ENCODE measurements around the gene DCC.
A peak's percentile ranks its signal among the peaks of the same experiment; 100 is the strongest.

The DCC gene

DNA sequence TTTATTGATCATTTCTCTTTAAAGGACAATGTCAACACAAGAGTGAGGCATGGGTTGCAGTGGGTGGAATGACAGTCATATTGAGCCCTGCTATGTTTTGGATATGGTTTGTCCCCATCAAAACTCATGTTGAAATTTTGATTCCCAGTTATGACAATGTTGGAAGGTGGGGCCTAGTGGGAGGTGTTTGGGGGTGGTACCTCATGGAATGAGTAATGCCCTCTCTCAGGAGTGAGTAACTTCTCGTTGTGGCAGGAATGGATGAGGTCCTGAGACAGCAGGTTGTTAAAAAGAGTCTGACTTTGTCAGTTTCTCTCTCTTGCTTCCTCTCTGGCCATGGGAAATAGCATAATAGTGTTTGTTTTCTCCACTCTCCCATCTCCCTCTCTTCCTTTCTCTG is 345.3 kb downstream of the DCC start:
- H3K9me3 ChIP-seq (replicated peaks; ENCODE audit: insufficient read depth, low read length): no peaks in the 10 kb centered on the region
- H3F3A ChIP-seq (ENCODE audit: insufficient read depth, low read length): no peaks in the 10 kb centered on the region
- H4K20me1 ChIP-seq (ENCODE audit: insufficient read depth, low read length): no peaks in the 10 kb centered on the region
- no peaks in the 10 kb centered on the region for H3K27me3 ChIP-seq (replicated peaks; ENCODE audit: insufficient read depth, low read length)
- H3K27ac ChIP-seq (ENCODE audit: low read length): no peak overlapping the region
- H2AFZ ChIP-seq (ENCODE audit: low read length): no peak overlapping the region
- TF ChIP-seq, protein P1, sequence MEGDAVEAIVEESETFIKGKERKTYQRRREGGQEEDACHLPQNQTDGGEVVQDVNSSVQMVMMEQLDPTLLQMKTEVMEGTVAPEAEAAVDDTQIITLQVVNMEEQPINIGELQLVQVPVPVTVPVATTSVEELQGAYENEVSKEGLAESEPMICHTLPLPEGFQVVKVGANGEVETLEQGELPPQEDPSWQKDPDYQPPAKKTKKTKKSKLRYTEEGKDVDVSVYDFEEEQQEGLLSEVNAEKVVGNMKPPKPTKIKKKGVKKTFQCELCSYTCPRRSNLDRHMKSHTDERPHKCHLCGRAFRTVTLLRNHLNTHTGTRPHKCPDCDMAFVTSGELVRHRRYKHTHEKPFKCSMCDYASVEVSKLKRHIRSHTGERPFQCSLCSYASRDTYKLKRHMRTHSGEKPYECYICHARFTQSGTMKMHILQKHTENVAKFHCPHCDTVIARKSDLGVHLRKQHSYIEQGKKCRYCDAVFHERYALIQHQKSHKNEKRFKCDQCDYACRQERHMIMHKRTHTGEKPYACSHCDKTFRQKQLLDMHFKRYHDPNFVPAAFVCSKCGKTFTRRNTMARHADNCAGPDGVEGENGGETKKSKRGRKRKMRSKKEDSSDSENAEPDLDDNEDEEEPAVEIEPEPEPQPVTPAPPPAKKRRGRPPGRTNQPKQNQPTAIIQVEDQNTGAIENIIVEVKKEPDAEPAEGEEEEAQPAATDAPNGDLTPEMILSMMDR (IDR thresholded peaks at IDR 0.05; ENCODE audit: low read length): no peak
- TF ChIP-seq EZH2 (optimal IDR thresholded peaks at IDR 0.05; ENCODE audit: low read depth, low read length) (no peak), EZH2phosphoT487 (IDR thresholded peaks at IDR 0.05; ENCODE audit: low read length) (no peak)
- H3K79me2 ChIP-seq (ENCODE audit: low read length): no peaks in the 10 kb centered on the region
- no peaks in the 10 kb centered on the region for H3K36me3 ChIP-seq (replicated peaks; ENCODE audit: insufficient read depth, low read length)
- no peak overlapping the region for H3K4me2 ChIP-seq (ENCODE audit: low read depth, low read length)
- H3K9ac ChIP-seq (ENCODE audit: low read length): no peak overlapping the region
- H3K4me3 ChIP-seq (ENCODE audit: low read length): no peak overlapping the region
- no peaks in the 10 kb centered on the region for H3K9me2 ChIP-seq (replicated peaks; ENCODE audit: insufficient read depth, low read length)
- no peaks in the 10 kb centered on the region for H3K4me1 ChIP-seq (ENCODE audit: low read length)
- no peak for DNase-seq

DNA sequence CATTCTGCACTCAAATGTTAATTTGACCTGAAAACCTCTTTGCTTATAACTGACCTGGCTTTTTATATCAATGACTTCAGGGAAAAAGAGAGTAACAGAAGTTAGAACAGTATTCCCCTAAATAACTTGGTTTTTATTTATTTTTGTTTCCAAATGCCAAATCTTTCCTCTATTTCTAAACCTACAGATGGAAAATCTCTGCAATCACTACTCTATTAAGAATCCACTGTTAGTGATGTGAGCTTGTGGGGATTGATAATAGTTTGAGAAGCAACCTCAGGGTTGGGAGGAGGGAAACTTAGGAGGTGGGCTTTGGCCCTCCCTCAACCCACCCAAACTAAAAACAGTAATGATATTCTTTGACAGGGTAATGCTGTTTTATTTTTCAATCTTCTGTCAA is 351.8 kb downstream of the DCC start:
- Histone ChIP-seq H3K9me3 (replicated peaks; ENCODE audit: insufficient read depth, low read length) (no peaks in the 10 kb centered on the region), H3K4me1 (ENCODE audit: low read length) (no peaks in the 10 kb centered on the region), H3K4me2 (ENCODE audit: low read depth, low read length) (no peak overlapping the region), H3F3A (ENCODE audit: insufficient read depth, low read length) (no peaks in the 10 kb centered on the region), H3K4me3 (ENCODE audit: low read length) (no peak overlapping the region), H3K9me2 (replicated peaks; ENCODE audit: insufficient read depth, low read length) (no peaks in the 10 kb centered on the region), H3K79me2 (ENCODE audit: low read length) (no peaks in the 10 kb centered on the region), H3K9ac (ENCODE audit: low read length) (no peak overlapping the region), H2AFZ (ENCODE audit: low read length) (no peak overlapping the region), H3K27me3 (replicated peaks; ENCODE audit: insufficient read depth, low read length) (no peaks in the 10 kb centered on the region), H4K20me1 (ENCODE audit: insufficient read depth, low read length) (no peaks in the 10 kb centered on the region), H3K36me3 (replicated peaks; ENCODE audit: insufficient read depth, low read length) (no peaks in the 10 kb centered on the region), H3K27ac (ENCODE audit: low read length) (no peak overlapping the region)
- no peak for TF ChIP-seq EZH2phosphoT487 (IDR thresholded peaks at IDR 0.05; ENCODE audit: low read length)
- no peak for TF ChIP-seq EZH2 (optimal IDR thresholded peaks at IDR 0.05; ENCODE audit: low read depth, low read length)
- TF ChIP-seq, protein P1 (IDR thresholded peaks at IDR 0.05; ENCODE audit: low read length): no peak
- no peak for DNase-seq

DNA sequence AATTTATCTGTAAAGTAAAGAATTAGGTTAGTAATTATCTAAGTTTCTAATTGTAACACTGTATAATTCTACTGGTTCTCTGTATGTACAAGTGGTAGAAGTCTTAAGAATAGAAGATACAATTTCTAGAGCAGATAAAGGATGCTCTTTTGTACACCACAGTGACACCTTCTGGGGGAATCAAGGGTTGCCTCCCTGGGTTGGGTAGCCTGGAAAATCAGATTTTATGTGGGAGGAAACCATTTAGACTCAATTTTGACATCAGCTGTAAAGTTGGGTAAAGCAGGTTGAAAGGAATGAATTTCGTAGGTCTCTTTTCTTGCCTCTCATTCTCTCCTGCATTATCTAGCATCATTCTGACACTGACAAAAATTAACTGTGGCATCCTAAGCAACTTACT is 354.8 kb downstream of the DCC start:
- DNase-seq: peak; percentile 15
- no peaks in the 10 kb centered on the region for H3K9me3 ChIP-seq (replicated peaks; ENCODE audit: insufficient read depth, low read length)
- no peaks in the 10 kb centered on the region for H3K79me2 ChIP-seq (ENCODE audit: low read length)
- H3K36me3 ChIP-seq (replicated peaks; ENCODE audit: insufficient read depth, low read length): no peaks in the 10 kb centered on the region
- no peak overlapping the region for H2AFZ ChIP-seq (ENCODE audit: low read length)
- H3K4me1 ChIP-seq (ENCODE audit: low read length): no peaks in the 10 kb centered on the region
- H3K4me3 ChIP-seq (ENCODE audit: low read length): no peak overlapping the region
- no peak overlapping the region for H3K4me2 ChIP-seq (ENCODE audit: low read depth, low read length)
- H3K9me2 ChIP-seq (replicated peaks; ENCODE audit: insufficient read depth, low read length): no peaks in the 10 kb centered on the region
- no peak overlapping the region for H3K9ac ChIP-seq (ENCODE audit: low read length)
- H4K20me1 ChIP-seq (ENCODE audit: insufficient read depth, low read length): no peaks in the 10 kb centered on the region
- H3F3A ChIP-seq (ENCODE audit: insufficient read depth, low read length): no peaks in the 10 kb centered on the region
- TF ChIP-seq, protein P1 (IDR thresholded peaks at IDR 0.05; ENCODE audit: low read length): peak; percentile 42
- TF ChIP-seq EZH2phosphoT487 (IDR thresholded peaks at IDR 0.05; ENCODE audit: low read length) (no peak), EZH2 (optimal IDR thresholded peaks at IDR 0.05; ENCODE audit: low read depth, low read length) (no peak)
- no peak overlapping the region for H3K27ac ChIP-seq (ENCODE audit: low read length)
- H3K27me3 ChIP-seq (replicated peaks; ENCODE audit: insufficient read depth, low read length): no peaks in the 10 kb centered on the region

All from MM.1S (cell line).